ENCODE results near the gene TMTC2.

Gene TMTC2

DNA sequence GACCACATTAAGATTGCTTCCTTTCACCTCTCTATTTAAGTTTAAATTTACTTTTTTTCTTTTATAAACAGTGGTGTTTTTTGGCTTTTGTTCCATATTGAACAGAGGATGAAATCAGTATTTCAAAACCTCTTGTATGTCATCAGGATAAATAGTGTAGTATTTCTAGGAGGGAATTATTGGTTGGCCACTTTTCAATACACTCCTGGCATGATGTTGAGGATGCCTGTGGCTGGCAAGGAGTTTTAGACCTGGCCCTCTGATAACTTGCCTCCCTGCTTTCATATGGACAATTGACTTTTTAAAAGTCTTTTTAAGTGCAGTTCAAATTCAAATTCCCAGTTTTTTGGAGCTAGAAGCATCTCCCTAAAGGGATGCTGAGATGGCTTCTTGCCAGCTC lies 9.8 kb downstream of the TMTC2 start:
- H3K9me3 Mint-ChIP-seq: no peaks in the 10 kb centered on the region
- H3K4me3 Mint-ChIP-seq: no peak overlapping the region
- no peak overlapping the region for H3K27ac Mint-ChIP-seq
- H3K4me1 Mint-ChIP-seq: no peaks in the 10 kb centered on the region
- no peaks in the 10 kb centered on the region for H3K27me3 Mint-ChIP-seq
- H3K36me3 Mint-ChIP-seq: peaks cover 5% of the 10 kb centered on the region

DNA sequence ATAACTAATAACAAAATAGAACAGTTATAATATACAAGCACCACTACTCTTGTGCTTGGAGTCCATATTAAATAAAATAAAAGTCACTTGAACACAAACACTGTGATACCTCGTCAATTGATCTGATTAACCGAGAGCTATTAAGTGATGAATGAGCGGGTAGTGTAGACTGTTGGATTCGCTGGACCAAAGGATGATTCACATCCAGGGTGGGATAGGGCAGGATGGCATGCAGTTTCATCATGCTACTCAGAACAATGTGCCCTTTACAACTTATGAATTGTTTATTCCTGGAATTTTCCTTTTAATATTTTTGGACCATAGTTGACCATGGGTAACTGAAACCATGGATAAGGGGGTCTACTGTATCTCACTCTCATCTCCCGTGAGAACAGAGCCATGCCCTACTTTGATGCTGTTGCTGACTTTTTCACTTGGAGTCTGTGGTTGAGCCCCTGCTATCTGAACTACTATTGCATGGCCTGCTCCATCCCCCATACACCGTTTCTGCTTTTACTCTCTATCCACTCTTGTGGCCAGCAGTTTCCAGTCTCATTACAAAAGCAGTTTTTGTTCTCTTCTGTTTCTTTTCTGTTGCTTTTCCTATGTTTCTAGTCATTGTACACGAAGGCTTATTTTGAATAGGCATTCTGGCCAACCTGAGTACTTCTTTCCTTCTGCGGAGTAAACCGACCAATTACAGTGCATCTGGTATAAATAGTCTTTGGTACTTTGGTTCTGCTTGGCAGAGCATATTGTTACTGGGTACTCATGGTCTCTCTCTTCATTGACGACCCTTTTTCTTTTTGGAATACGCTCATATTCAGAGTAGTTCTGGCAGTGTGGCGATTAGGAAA lies 12.2 kb downstream of the TMTC2 start:
- H3K36me3 Mint-ChIP-seq: no peaks in the 10 kb centered on the region
- no peaks in the 10 kb centered on the region for H3K4me1 Mint-ChIP-seq
- no peak overlapping the region for H3K4me3 Mint-ChIP-seq
- no peaks in the 10 kb centered on the region for H3K9me3 Mint-ChIP-seq
- H3K27ac Mint-ChIP-seq: no peak overlapping the region
- H3K27me3 Mint-ChIP-seq: no peaks in the 10 kb centered on the region

DNA sequence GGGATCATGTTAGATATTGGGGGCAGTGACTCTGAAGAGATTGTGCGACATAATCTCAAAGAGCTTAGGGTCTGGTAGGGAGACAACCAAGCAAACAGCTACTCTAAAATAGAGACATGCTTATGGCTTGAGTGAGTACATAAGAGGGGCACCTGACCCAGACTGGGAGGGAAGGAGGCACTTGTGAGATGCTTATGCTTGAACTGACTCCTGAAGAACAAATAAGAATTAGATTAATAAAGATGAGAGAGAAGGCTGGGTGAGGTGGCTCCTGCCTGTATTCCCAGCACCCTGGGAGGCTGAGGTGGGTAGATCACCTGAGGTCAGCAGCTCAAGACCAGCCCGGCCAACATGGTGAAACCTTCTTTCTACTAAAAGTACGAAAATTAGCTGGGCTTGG lies 19.1 kb downstream of the TMTC2 start:
- no peak overlapping the region for H3K4me3 Mint-ChIP-seq
- H3K27me3 Mint-ChIP-seq: no peaks in the 10 kb centered on the region
- H3K4me1 Mint-ChIP-seq: no peaks in the 10 kb centered on the region
- no peaks in the 10 kb centered on the region for H3K36me3 Mint-ChIP-seq
- no peak overlapping the region for H3K27ac Mint-ChIP-seq
- no peaks in the 10 kb centered on the region for H3K9me3 Mint-ChIP-seq

DNA sequence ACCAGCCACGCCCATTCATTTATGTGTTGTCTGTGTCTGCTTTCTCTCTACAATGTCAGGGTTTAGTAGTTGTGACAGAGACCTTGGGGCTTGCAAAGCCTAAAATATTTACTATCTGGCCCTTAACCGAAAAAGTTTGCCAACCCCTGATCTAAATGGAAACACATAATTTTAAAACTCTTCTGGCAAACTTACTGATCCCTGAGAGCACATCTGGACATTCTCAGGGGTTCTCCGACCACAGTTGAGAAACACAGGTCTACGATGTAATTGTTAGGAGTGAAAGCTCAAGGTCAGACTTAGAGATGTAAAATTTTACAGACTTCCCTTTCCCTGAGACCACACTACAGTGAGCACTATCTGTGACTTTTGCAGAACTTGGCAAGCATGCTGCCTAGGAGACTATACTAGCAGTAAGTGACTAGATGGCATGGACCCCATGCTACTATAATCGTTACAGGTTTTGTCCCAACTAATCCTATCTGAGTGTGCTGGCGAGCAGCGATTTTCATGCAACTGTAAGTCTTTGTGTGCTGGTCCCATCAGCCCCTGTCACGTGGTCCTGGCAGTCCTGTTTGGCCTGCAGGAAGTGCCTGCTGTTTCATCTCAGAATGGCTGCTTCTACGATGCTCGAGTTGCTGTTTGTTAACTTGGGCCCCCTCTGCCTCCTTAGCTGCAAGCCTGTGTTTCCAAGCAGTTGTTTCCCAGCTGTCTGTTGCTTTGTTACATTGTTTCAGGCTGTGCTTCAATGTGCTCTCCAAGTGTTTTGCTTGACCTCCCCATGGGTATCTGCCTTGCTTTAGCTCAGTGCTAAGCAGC lies 21.6 kb downstream of the TMTC2 start:
- no peaks in the 10 kb centered on the region for H3K9me3 Mint-ChIP-seq
- no peak overlapping the region for H3K4me3 Mint-ChIP-seq
- H3K4me1 Mint-ChIP-seq: no peaks in the 10 kb centered on the region
- no peaks in the 10 kb centered on the region for H3K27me3 Mint-ChIP-seq
- H3K36me3 Mint-ChIP-seq: no peaks in the 10 kb centered on the region
- H3K27ac Mint-ChIP-seq: no peak overlapping the region

DNA sequence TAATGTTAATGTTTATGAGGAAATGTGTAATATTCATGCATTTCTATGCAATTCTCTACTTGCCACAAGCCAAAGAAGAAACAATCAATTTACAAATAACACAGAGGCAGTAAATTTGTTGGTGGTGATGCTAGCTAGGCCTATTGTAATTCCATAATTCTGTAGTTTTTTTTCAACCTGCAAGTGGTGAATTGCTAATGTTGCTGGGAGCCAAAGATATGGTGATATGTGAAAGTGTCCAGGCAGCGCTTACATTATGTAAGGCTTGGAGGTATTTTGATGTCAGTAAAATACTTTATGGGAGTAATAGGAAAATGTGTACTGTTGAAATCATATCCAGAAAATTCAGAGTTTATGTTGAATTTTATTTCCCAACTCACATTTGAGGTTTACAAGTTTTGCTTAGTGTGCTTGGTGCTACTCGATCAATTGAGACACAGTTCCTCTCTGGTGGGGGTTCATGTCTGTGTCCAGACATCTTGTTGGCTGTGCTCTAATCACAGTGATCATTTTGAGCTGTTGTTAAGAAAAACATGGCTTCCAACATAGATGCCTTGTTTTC lies 23.2 kb downstream of the TMTC2 start:
- no peaks in the 10 kb centered on the region for H3K9me3 Mint-ChIP-seq

DNA sequence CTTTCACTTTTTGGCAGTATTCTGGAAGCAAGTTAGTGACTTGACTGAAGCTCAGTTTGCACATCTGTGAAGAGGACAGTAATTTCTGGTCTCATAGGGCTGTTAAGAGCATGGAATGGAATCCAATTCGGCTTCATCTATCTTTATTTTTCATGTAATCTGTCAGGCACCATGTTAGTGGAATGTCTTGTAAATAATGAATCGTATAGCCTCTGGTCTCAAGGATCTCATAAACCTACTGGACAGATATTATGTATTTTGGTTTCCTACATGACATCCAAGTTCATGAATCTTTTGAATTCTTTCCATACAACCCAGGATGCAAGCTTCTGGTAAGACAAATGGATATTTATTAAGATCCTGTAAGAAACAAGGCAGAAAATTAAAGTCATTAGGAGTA lies 24.0 kb downstream of the TMTC2 start:
- H3K27me3 Mint-ChIP-seq: no peaks in the 10 kb centered on the region
- H3K4me3 Mint-ChIP-seq: no peak overlapping the region
- no peaks in the 10 kb centered on the region for H3K4me1 Mint-ChIP-seq
- no peaks in the 10 kb centered on the region for H3K9me3 Mint-ChIP-seq
- no peaks in the 10 kb centered on the region for H3K36me3 Mint-ChIP-seq
- no peak overlapping the region for H3K27ac Mint-ChIP-seq

More for the DNA sequence above, 23.2 kb downstream of the TMTC2 start:
- H3K4me1 Mint-ChIP-seq: no peaks in the 10 kb centered on the region
- H3K27ac Mint-ChIP-seq: no peak overlapping the region
- no peaks in the 10 kb centered on the region for H3K36me3 Mint-ChIP-seq
- no peak overlapping the region for H3K4me3 Mint-ChIP-seq
- H3K27me3 Mint-ChIP-seq: no peaks in the 10 kb centered on the region

DNA sequence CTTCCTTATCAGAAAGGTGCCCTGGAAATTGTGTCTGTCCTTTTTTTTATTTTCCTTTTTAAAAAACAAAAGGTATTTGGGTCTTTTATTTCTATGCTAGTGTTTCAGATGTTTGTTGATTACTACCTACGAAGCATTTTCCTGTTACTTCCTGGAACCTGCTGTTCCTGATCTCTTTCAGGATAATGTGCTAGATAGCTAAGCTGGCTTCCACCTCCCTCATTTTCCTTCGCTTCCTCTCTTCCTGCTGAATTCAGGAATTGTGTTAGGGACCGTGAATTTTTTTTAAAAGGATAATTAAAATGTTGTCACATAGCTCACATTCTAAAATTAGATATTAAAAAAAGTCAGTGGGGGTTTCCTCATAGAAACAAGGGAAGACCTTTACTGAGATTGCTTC lies 27.7 kb downstream of the TMTC2 start:
- H3K36me3 Mint-ChIP-seq: no peaks in the 10 kb centered on the region
- no peaks in the 10 kb centered on the region for H3K9me3 Mint-ChIP-seq
- no peak overlapping the region for H3K27ac Mint-ChIP-seq
- no peaks in the 10 kb centered on the region for H3K4me1 Mint-ChIP-seq
- H3K4me3 Mint-ChIP-seq: no peak overlapping the region
- no peaks in the 10 kb centered on the region for H3K27me3 Mint-ChIP-seq

DNA sequence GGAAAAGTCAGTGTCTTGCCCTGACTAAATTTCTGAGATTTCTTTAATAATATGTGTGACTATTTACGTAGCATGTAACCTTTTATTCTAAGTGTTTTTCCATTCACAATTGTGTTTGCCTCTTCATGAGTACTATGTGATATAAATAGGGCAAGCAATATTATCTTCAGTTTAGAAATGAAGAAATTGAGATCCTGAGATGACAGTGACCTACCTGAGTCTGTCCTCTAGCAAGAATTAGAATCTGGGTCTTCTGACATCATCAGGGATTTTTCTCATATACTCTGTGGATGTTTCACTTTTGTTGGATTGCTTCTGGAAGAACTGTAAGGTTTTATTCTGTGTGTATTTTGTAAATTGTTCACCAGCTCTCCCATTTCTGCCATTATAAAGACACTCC lies 35.0 kb downstream of the TMTC2 start:
- no peaks in the 10 kb centered on the region for H3K4me1 Mint-ChIP-seq
- H3K27ac Mint-ChIP-seq: no peak overlapping the region
- no peak overlapping the region for H3K4me3 Mint-ChIP-seq
- no peaks in the 10 kb centered on the region for H3K36me3 Mint-ChIP-seq
- no peaks in the 10 kb centered on the region for H3K9me3 Mint-ChIP-seq
- H3K27me3 Mint-ChIP-seq: no peaks in the 10 kb centered on the region

DNA sequence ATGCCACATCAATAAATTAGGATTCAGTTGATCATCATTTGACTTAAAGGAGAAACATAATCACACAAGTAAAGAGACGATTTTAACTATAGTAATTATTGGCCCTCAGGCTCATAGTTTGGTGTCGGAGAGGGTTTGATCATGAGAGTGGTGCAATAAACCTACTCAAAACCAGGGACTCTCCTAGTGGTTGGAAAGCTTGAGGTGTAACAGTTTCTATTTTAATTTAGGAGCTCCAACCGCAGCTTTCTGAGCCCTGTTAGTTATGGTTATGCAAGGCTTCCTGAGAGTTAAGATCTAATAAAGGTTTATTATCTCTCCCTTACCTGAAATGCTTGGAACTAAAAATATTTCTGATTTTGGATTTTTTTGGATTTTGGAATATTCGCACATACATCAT lies 36.4 kb downstream of the TMTC2 start:
- H3K27ac Mint-ChIP-seq: no peak overlapping the region

DNA sequence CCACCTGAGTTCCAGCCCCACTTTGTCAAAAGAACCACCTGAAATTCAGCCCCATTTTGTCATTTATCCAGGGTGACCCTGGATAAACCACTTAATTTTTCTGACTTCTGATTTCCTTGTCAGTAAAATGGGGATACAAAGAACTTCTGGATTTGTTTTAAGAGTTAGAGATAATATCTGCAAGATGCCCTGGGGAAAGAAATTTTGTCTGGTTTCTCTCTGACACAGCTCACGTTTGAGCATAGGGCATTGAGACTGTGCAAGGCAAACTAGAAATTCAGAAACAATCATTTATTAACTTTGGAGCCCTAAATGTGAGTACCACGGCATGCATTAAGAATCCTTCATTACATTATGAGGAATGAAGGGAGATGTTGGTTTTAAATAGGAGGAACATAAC lies 37.2 kb downstream of the TMTC2 start:
- Mint-ChIP-seq H3K36me3 (no peaks in the 10 kb centered on the region), H3K9me3 (no peaks in the 10 kb centered on the region), H3K4me1 (no peaks in the 10 kb centered on the region), H3K27me3 (no peaks in the 10 kb centered on the region), H3K27ac (no peak overlapping the region), H3K4me3 (no peak overlapping the region)

More for the DNA sequence above, 36.4 kb downstream of the TMTC2 start:
- Mint-ChIP-seq H3K36me3 (no peaks in the 10 kb centered on the region), H3K27me3 (no peaks in the 10 kb centered on the region), H3K4me1 (no peaks in the 10 kb centered on the region), H3K9me3 (no peaks in the 10 kb centered on the region), H3K4me3 (no peak overlapping the region)

DNA sequence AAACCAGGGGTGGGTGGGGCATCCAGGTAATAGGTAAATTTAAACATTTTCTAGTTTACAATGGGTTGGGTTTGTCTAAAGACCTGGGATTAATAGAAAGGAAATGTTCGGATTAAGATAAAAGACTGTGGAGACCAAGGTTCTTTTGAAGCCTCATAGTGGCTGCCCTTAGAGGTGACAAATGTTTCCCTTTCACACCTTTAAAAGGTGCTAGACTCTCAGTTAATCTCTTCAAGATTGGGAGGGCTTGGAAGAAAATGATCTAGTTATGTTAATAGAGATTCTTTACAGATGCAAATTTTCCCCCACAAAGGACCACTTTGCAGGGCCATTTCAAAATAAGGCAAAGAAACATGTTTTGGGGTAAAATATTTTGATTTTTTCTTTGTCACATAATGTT lies 39.0 kb downstream of the TMTC2 start:
- Mint-ChIP-seq H3K4me1 (no peaks in the 10 kb centered on the region), H3K27me3 (no peaks in the 10 kb centered on the region), H3K4me3 (no peak overlapping the region), H3K9me3 (no peaks in the 10 kb centered on the region), H3K27ac (no peak overlapping the region), H3K36me3 (no peaks in the 10 kb centered on the region)

DNA sequence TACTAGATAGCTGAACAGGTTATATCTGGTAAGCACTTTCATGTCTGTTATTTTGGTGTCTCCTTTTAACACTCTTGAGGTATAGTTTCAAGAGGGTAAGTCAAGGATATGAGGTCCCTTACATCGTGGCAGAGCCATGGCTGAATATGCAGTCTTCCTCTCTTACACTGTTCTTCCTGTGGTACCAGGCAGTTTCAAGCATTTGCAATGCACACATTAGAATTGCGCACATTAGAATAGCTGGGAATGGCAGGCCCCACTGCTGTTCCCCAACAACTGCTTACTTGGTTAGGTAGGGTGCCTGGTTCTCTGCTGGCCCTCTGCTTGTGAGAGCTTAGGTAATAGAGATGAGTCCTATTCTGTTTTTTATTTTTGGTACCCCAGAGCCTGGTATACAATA lies 41.2 kb downstream of the TMTC2 start:
- no peaks in the 10 kb centered on the region for H3K27me3 Mint-ChIP-seq
- H3K4me1 Mint-ChIP-seq: no peaks in the 10 kb centered on the region
- H3K9me3 Mint-ChIP-seq: no peaks in the 10 kb centered on the region
- no peak overlapping the region for H3K4me3 Mint-ChIP-seq
- H3K36me3 Mint-ChIP-seq: peaks cover 1% of the 10 kb centered on the region
- H3K27ac Mint-ChIP-seq: no peak overlapping the region

DNA sequence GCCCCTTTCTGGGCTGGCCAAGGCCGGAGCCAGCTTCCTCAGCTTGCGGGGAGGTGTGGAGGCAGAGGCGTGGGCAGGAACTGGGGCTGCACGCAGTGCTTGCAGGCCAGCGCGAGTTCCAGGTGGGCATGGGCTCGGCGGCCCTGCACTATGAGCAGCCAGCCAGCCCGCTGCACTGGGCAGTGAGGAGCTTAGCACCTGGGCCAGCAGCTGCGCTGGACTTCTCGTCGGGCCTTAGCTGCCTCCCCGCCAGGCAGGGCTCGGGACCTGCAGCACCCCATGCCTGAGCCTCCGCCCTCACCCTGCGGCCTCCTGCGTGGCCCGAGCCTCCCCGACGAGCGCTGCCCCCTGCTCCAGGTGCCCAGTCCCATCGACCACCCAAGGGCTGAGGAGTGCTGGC lies 42.0 kb downstream of the TMTC2 start:
- Mint-ChIP-seq H3K27me3 (no peaks in the 10 kb centered on the region), H3K9me3 (no peaks in the 10 kb centered on the region), H3K36me3 (peaks cover 2% of the 10 kb centered on the region), H3K4me3 (no peak overlapping the region), H3K27ac (no peak overlapping the region), H3K4me1 (no peaks in the 10 kb centered on the region)

DNA sequence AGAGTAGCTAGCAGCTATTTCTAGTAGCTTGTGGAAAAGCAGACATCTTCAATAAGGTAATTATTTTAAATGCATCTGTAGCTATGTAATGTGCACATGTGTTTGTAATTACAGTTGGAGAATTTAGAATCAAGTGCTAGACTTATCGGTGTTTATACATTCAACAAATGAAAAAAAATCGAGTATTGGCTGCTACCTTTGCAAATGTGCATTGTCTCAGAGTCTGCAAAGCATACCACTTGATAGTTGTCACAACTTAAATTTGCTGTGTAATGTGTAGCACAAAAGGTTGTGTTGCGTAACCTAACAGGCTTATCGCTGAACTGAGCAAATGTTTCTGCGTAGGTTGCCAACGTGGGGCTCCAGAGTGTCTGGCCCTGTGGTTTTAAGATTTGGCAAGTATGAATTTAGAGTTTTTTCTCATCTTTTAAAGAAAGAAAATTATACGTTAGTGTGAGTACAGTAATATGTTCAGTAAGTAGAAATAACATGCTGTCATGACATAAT lies 44.3 kb downstream of the TMTC2 start:
- Mint-ChIP-seq H3K4me1 (no peaks in the 10 kb centered on the region), H3K27me3 (no peaks in the 10 kb centered on the region)

DNA sequence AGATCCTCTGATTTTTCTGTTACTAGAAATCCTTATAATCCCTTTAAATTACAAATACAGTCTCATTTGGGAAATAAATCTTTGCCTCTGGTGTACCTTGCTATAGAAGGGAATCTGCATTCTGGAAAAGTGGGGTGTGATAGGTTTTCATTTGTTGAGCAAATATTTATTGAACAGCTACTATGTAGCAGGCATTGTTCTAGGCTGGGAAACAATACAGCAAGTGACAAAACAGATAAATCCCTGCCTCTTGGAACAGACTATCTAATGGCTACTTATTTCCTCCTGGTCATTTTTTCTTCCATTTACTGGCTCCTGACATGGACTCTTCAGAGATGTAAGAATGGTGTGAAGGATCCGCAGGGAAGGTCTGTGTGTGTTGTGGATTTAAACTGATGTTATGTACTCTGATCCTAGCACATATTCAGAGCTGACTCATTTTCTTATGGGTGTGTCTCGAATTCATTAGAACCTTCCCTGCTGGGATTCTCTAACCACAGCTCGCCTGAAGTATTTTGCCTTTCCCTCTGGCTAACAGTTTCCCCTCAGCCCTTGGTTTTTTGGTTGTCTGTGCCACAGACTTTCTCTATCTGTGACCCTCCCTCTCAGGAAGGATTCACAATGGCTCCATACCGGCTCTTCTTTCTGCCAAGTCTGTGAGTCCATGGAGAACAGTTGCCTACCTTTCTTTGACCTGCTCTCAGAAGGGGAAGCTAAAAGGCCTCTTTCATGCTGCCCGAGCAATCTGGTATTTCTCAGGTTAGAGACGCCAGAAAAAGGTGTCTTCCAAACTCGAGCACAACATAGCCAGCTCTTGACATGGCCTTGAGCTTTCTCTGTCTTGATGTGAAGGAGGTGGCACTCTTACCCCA lies 53.7 kb downstream of the TMTC2 start:
- Mint-ChIP-seq H3K4me1 (no peaks in the 10 kb centered on the region), H3K4me3 (no peak overlapping the region), H3K27me3 (no peaks in the 10 kb centered on the region), H3K27ac (no peak overlapping the region), H3K36me3 (no peaks in the 10 kb centered on the region), H3K9me3 (no peaks in the 10 kb centered on the region)

More for the DNA sequence above, 44.3 kb downstream of the TMTC2 start:
- Mint-ChIP-seq H3K4me3 (no peak overlapping the region), H3K27ac (no peak overlapping the region), H3K9me3 (no peaks in the 10 kb centered on the region), H3K36me3 (peaks cover 2% of the 10 kb centered on the region)
